Measurements from ENCODE around the gene CALM3. TPM values are rescaled to one million over a fixed set of nuclear protein-coding genes. Genes with fewer than 3 reads are reported as not detected.

The CALM3 gene
- polyA plus RNA-seq, 1 donor from 2014 or later: 630 TPM

DNA sequence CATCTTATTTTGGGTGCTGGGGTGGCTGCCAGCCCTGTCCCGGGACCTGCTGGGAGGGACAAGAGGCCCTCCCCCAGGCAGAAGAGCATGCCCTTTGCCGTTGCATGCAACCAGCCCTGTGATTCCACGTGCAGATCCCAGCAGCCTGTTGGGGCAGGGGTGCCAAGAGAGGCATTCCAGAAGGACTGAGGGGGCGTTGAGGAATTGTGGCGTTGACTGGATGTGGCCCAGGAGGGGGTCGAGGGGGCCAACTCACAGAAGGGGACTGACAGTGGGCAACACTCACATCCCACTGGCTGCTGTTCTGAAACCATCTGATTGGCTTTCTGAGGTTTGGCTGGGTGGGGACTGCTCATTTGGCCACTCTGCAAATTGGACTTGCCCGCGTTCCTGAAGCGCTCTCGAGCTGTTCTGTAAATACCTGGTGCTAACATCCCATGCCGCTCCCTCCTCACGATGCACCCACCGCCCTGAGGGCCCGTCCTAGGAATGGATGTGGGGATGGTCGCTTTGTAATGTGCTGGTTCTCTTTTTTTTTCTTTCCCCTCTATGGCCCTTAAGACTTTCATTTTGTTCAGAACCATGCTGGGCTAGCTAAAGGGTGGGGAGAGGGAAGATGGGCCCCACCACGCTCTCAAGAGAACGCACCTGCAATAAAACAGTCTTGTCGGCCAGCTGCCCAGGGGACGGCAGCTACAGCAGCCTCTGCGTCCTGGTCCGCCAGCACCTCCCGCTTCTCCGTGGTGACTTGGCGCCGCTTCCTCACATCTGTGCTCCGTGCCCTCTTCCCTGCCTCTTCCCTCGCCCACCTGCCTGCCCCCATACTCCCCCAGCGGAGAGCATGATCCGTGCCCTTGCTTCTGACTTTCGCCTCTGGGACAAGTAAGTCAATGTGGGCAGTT lies 8.6 kb downstream of the CALM3 start:
- H3F3A ChIP-seq (ENCODE audit: insufficient read depth, low read length, poor library complexity, severe bottlenecking): no peaks in the 10 kb centered on the region
- no peaks in the 10 kb centered on the region for H3K36me3 ChIP-seq (ENCODE audit: insufficient read depth, low read length)
- no peak overlapping the region for H2AFZ ChIP-seq (ENCODE audit: low read depth, low read length)
- no peaks in the 10 kb centered on the region for H3K9me3 ChIP-seq (ENCODE audit: low read length)
- no peak overlapping the region for H3K4me3 ChIP-seq (ENCODE audit: low read length)
- TF ChIP-seq POLR2AphosphoS5 (IDR thresholded peaks at IDR 0.05) (peak; percentile 10), RAD21 (conservative IDR thresholded peaks at IDR 0.05) (no peak)
- no peak overlapping the region for H3K4me2 ChIP-seq (ENCODE audit: low read length)
- no peak overlapping the region for H3K9ac ChIP-seq (ENCODE audit: low read length)
- peaks cover 22% of the 10 kb centered on the region for H4K20me1 ChIP-seq (ENCODE audit: insufficient read depth)
- peaks cover 18% of the 10 kb centered on the region for H3K79me2 ChIP-seq (replicated peaks; ENCODE audit: insufficient read depth, low read length)
- H3K9me2 ChIP-seq (ENCODE audit: insufficient read depth, low read length): no peaks in the 10 kb centered on the region
- no peaks in the 10 kb centered on the region for H3K27me3 ChIP-seq (ENCODE audit: insufficient read depth, low read depth, low read length)
- no peak overlapping the region for H3K27ac ChIP-seq (ENCODE audit: low read length)

GRCh38 chr19:46610413-46610775 lies 9.3 kb downstream of the CALM3 start:
- H3K9ac ChIP-seq (ENCODE audit: low read length): no peak overlapping the region
- H3K36me3 ChIP-seq (ENCODE audit: insufficient read depth, low read length): no peaks in the 10 kb centered on the region
- H3K4me3 ChIP-seq (ENCODE audit: low read length): no peak overlapping the region
- H3F3A ChIP-seq (ENCODE audit: insufficient read depth, low read length, poor library complexity, severe bottlenecking): no peaks in the 10 kb centered on the region
- H3K9me2 ChIP-seq (ENCODE audit: insufficient read depth, low read length): no peaks in the 10 kb centered on the region
- no peak overlapping the region for H3K27ac ChIP-seq (ENCODE audit: low read length)
- no peaks in the 10 kb centered on the region for H3K27me3 ChIP-seq (ENCODE audit: insufficient read depth, low read depth, low read length)
- no peak overlapping the region for H3K4me2 ChIP-seq (ENCODE audit: low read length)
- H4K20me1 ChIP-seq (ENCODE audit: insufficient read depth): peaks cover 16% of the 10 kb centered on the region
- no peak overlapping the region for H2AFZ ChIP-seq (ENCODE audit: low read depth, low read length)
- H3K9me3 ChIP-seq (ENCODE audit: low read length): no peaks in the 10 kb centered on the region
- TF ChIP-seq RAD21 (conservative IDR thresholded peaks at IDR 0.05) (no peak), TAF1 (IDR thresholded peaks at IDR 0.05; ENCODE audit: low read depth) (no peak), EP300 (conservative IDR thresholded peaks at IDR 0.05; ENCODE audit: poor library complexity, severe bottlenecking) (no peak), EZH2 (IDR thresholded peaks at IDR 0.05; ENCODE audit: borderline replicate concordance, insufficient read depth, low read length, poor library complexity, severe bottlenecking) (no peak), MXI1 (conservative IDR thresholded peaks at IDR 0.05; ENCODE audit: poor library complexity, severe bottlenecking) (no peak), SMC3 (conservative IDR thresholded peaks at IDR 0.05; ENCODE audit: poor library complexity) (no peak), CTCF (IDR thresholded peaks at IDR 0.05; ENCODE audit: poor library complexity, severe bottlenecking) (no peak), POLR2AphosphoS5 (IDR thresholded peaks at IDR 0.05) (no peak)
- TF ChIP-seq, protein P1, sequence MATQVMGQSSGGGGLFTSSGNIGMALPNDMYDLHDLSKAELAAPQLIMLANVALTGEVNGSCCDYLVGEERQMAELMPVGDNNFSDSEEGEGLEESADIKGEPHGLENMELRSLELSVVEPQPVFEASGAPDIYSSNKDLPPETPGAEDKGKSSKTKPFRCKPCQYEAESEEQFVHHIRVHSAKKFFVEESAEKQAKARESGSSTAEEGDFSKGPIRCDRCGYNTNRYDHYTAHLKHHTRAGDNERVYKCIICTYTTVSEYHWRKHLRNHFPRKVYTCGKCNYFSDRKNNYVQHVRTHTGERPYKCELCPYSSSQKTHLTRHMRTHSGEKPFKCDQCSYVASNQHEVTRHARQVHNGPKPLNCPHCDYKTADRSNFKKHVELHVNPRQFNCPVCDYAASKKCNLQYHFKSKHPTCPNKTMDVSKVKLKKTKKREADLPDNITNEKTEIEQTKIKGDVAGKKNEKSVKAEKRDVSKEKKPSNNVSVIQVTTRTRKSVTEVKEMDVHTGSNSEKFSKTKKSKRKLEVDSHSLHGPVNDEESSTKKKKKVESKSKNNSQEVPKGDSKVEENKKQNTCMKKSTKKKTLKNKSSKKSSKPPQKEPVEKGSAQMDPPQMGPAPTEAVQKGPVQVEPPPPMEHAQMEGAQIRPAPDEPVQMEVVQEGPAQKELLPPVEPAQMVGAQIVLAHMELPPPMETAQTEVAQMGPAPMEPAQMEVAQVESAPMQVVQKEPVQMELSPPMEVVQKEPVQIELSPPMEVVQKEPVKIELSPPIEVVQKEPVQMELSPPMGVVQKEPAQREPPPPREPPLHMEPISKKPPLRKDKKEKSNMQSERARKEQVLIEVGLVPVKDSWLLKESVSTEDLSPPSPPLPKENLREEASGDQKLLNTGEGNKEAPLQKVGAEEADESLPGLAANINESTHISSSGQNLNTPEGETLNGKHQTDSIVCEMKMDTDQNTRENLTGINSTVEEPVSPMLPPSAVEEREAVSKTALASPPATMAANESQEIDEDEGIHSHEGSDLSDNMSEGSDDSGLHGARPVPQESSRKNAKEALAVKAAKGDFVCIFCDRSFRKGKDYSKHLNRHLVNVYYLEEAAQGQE (IDR thresholded peaks at IDR 0.05; ENCODE audit: borderline replicate concordance): no peak
- H3K79me2 ChIP-seq (replicated peaks; ENCODE audit: insufficient read depth, low read length): peaks cover 13% of the 10 kb centered on the region
